Ishikawa (cell line): ENCODE measurements around the gene ATP2B1.

Source experiments
- EGR1 ChIP-seq: IDR thresholded peaks from 2 replicates; pipeline ENCODE4 v1.6.1; 2012
- EP300 ChIP-seq: IDR thresholded peaks from 2 replicates; pipeline ENCODE4 v1.6.1; 2012; ENCODE audit warnings: borderline replicate concordance
- FOXM1 ChIP-seq: IDR thresholded peaks from 2 replicates; pipeline ENCODE4 v1.6.1; 2012; ENCODE audit warnings: low read depth, borderline replicate concordance
- RAD21 ChIP-seq: IDR thresholded peaks from 2 replicates; pipeline ENCODE4 v1.6.1; 2012; ENCODE audit warnings: low read depth
- TEAD4 ChIP-seq: IDR thresholded peaks from 2 replicates; pipeline ENCODE4 v1.6.1; 2012

GRCh38 chr12:89636052-89636775 is 72.4 kb downstream of the ATP2B1 start:
- no peak for TF ChIP-seq RAD21
- no peak for TF ChIP-seq TEAD4
- TF ChIP-seq EGR1, result no peak
- TF ChIP-seq FOXM1, result no peak
- TF ChIP-seq EP300, result no peak
